K562 (cell line): ENCODE data around the gene NPHP3. TPM values are rescaled to one million over a fixed set of nuclear protein-coding genes. Genes with fewer than 3 reads are reported as not detected.

Experiments used
- AFF4 ChIP-seq: sonication (generic); formaldehyde crosslinking; IDR thresholded peaks from 2 replicates; pipeline ENCODE4 v1.8.0; 2023; ENCODE audit warnings: mild to moderate bottlenecking, missing genetic modification reagents
- ATF7 ChIP-seq: fragments of 450-650 bp; IDR thresholded peaks from 2 replicates; pipeline ENCODE4 v1.7.1; 2014; ENCODE audit warnings: mild to moderate bottlenecking, moderate library complexity
- CHCHD3 ChIP-seq: fragments of 250-450 bp; sonication (Bioruptor Pico); IDR thresholded peaks from 2 replicates; pipeline ENCODE4 v2.1.2; 2022; ENCODE audit warnings: mild to moderate bottlenecking
- EGR1 ChIP-seq: fragments of 450-650 bp; conservative IDR thresholded peaks from 2 replicates; pipeline ENCODE4 v1.6.1; 2017; ENCODE audit warnings: mild to moderate bottlenecking
- EWSR1 ChIP-seq: fragments of 450-650 bp; IDR thresholded peaks from 2 replicates; pipeline ENCODE4 v1.6.1; 2018; ENCODE audit warnings: borderline replicate concordance, mild to moderate bottlenecking, low read depth, moderate library complexity; ENCODE audit not compliant: partially characterized antibody
- FUS ChIP-seq: fragments of 200-400 bp; formaldehyde crosslinking; optimal IDR thresholded peaks from 2 replicates; pipeline ENCODE3; 2017; ENCODE audit warnings: low read depth, low read length
- GABPA ChIP-seq: fragments of 200-800 bp; sonication (Bioruptor generic); conservative IDR thresholded peaks from 2 replicates; pipeline ENCODE4 v1.6.1; 2016; ENCODE audit warnings: low read depth, missing genetic modification characterization, missing compliant biosample characterization
- HNRNPL ChIP-seq: fragments of 200-400 bp; formaldehyde crosslinking; IDR thresholded peaks from 2 replicates; pipeline ENCODE4 v1.6.1; 2017; ENCODE audit warnings: low read depth, mild to moderate bottlenecking, low read length
- MCM5 ChIP-seq: fragments of 450-650 bp; IDR thresholded peaks from 2 replicates; pipeline ENCODE4 v1.6.1; 2016; ENCODE audit warnings: low read depth
- MEF2A ChIP-seq: IDR thresholded peaks from 2 replicates; pipeline ENCODE4 v1.6.1; 2011; ENCODE audit warnings: low read depth, mild to moderate bottlenecking, low read length, moderate library complexity; ENCODE audit not compliant: control insufficient read depth
- NFE2 ChIP-seq: IDR thresholded peaks from 2 replicates; pipeline ENCODE4 v1.6.1; 2014; ENCODE audit warnings: antibody characterized with exemption, low read depth
- PTTG1 ChIP-seq: fragments of 450-650 bp; IDR thresholded peaks from 2 replicates; pipeline ENCODE4 v1.6.1; 2016; ENCODE audit warnings: low read depth, mild to moderate bottlenecking, missing genetic modification characterization, missing compliant biosample characterization
- STAT5A ChIP-seq: IDR thresholded peaks from 2 replicates; pipeline ENCODE4 v1.6.1; 2012; ENCODE audit warnings: low read length, inconsistent platforms, borderline replicate concordance
- TAF15 ChIP-seq: fragments of 200-400 bp; formaldehyde crosslinking; IDR thresholded peaks from 2 replicates; pipeline ENCODE4 v1.6.1; 2017; ENCODE audit warnings: mild to moderate bottlenecking, low read depth, low read length, moderate library complexity
- XRCC3 ChIP-seq: fragments of 450-650 bp; IDR thresholded peaks from 2 replicates; pipeline ENCODE4 v1.6.1; 2017; ENCODE audit warnings: mild to moderate bottlenecking, moderate library complexity
- ZHX1 ChIP-seq: fragments of 150-350 bp; conservative IDR thresholded peaks from 2 replicates; pipeline ENCODE4 v1.6.1; 2014; ENCODE audit warnings: low read length
- ZNF121 ChIP-seq: sonication (generic); formaldehyde crosslinking; conservative IDR thresholded peaks from 2 replicates; pipeline ENCODE4 v1.8.0; 2022; ENCODE audit warnings: missing genetic modification reagents
- ZNF57 ChIP-seq: fragments of 450-650 bp; formaldehyde crosslinking; IDR thresholded peaks from 2 replicates; pipeline ENCODE4 v1.4.0; 2020; ENCODE audit warnings: mild to moderate bottlenecking, moderate library complexity
- ZNF644 ChIP-seq: fragments of 200-800 bp; sonication (Bioruptor generic); IDR thresholded peaks from 2 replicates; pipeline ENCODE4 v1.6.1; 2016; ENCODE audit warnings: low read depth, missing genetic modification characterization, missing compliant biosample characterization
- polyA plus RNA-seq, 8 experiments: library from polyadenylated mRNA; depleted of rRNA in 4 of 8; stranded (reverse) in 5 of 8; unstranded in 3 of 8; fragments of >200 nt; fragmentation: Nextera tagmentation in 2 of 8; fragmentation: Illumina TruSeq in 1 of 8; extraction: Ambion mirVana in 2 of 8; extraction: Trizol in 1 of 8; gene quantifications; 2 replicates each; pipeline versions ENCODE4 v1.2.1 to v1.2.3, GENCODE V29; 2011 to 2014; ENCODE audit warnings: inconsistent platforms in 1 of 8, missing spikeins in 1 of 8
- total RNA-seq, 7 experiments: library from RNA; depleted of rRNA in 6 of 7; stranded (reverse); fragments of >200 nt in 6 of 7; fragmentation: Illumina TruSeq in 2 of 7; extraction: Trizol in 2 of 7; gene quantifications; 2 replicates each; pipeline versions ENCODE4 v1.2.1 to v1.2.3, GENCODE V29; 2011 to 2021; ENCODE audit warnings: low replicate concordance in 1 of 7
- TF ChIP-seq, protein P1 (sequence below): sonication (generic); formaldehyde crosslinking; IDR thresholded peaks from 2 replicates; pipeline ENCODE4 v1.8.1; 2023; ENCODE audit warnings: mild to moderate bottlenecking, missing genetic modification reagents
- TF ChIP-seq, protein P2 (sequence below): fragments of 450-650 bp; formaldehyde crosslinking; IDR thresholded peaks from 2 replicates; pipeline ENCODE4 v1.4.0; 2022; ENCODE audit warnings: missing genetic modification characterization

Gene NPHP3
- total and polyA plus RNA-seq, 9 of the 15 experiments (the other 6 are each of a cell fraction or from before 2014, with no cell fraction given): 0.62 to 13.2 (median 5.8) TPM

- TF ChIP-seq STAT5A (no peak), EGR1 (peak; percentile 80), GABPA (tag) (no peak), FUS (no peak), HNRNPL (no peak), ZNF57 (CRISPR knock-in tag) (no peak), NFE2 (no peak), MEF2A (no peak), EWSR1 (no peak), MCM5 (no peak), ZHX1 (no peak), ZNF644 (tag) (no peak), CHCHD3 (no peak), AFF4 (CRISPR knock-in tag) (no peak), ATF7 (no peak), XRCC3 (no peak), TAF15 (no peak), PTTG1 (no peak), ZNF121 (CRISPR knock-in tag) (peak; percentile 57)
- TF ChIP-seq, protein P1, sequence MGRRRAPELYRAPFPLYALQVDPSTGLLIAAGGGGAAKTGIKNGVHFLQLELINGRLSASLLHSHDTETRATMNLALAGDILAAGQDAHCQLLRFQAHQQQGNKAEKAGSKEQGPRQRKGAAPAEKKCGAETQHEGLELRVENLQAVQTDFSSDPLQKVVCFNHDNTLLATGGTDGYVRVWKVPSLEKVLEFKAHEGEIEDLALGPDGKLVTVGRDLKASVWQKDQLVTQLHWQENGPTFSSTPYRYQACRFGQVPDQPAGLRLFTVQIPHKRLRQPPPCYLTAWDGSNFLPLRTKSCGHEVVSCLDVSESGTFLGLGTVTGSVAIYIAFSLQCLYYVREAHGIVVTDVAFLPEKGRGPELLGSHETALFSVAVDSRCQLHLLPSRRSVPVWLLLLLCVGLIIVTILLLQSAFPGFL (CRISPR knock-in tag): no peak
- TF ChIP-seq, protein P2, sequence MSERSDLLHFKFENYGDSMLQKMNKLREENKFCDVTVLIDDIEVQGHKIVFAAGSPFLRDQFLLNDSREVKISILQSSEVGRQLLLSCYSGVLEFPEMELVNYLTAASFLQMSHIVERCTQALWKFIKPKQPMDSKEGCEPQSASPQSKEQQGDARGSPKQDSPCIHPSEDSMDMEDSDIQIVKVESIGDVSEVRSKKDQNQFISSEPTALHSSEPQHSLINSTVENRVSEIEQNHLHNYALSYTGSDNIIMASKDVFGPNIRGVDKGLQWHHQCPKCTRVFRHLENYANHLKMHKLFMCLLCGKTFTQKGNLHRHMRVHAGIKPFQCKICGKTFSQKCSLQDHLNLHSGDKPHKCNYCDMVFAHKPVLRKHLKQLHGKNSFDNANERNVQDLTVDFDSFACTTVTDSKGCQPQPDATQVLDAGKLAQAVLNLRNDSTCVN: no peak
Observed at GRCh38 chr3:132721479-132722164, 587 bp downstream of the NPHP3 start (continued).
